Activated effector memory CD4-positive, alpha-beta T cell treated with Interleukin-2 at 50 U/mL for 16 hours (primary cell): ENCODE measurements around the gene DENND1A.

ENCODE experiments used
- DNase-seq: peaks from one replicate; pipeline ENCODE4 v3.0.0-alpha.2; 2020

Gene DENND1A

GRCh38 chr9:123376218-123377071 is 553.5 kb downstream of the DENND1A start:
- no peak for DNase-seq

GRCh38 chr9:123375469-123376132 is 554.3 kb downstream of the DENND1A start:
- no peak for DNase-seq

- no peak for DNase-seq
Measured at GRCh38 chr9:123373946-123374345, 556.0 kb downstream of the DENND1A start.

GRCh38 chr9:123373447-123373923 is 556.4 kb downstream of the DENND1A start:
- no peak for DNase-seq

GRCh38 chr9:123372766-123373446 is 557.0 kb downstream of the DENND1A start:
- DNase-seq, result no peak

- no peak for DNase-seq
Measured at GRCh38 chr9:123371805-123372590, 557.9 kb downstream of the DENND1A start.

- DNase-seq, result no peak
Measured at GRCh38 chr9:123371228-123371584, 558.7 kb downstream of the DENND1A start.

- no peak for DNase-seq
Measured at GRCh38 chr9:123370526-123371227, 559.2 kb downstream of the DENND1A start.

- DNase-seq, result no peak
Measured at GRCh38 chr9:123370108-123370507, 559.8 kb downstream of the DENND1A start.

- DNase-seq, result no peak
Measured at GRCh38 chr9:123369296-123369695, 560.6 kb downstream of the DENND1A start.

GRCh38 chr9:123368536-123369153 is 561.3 kb downstream of the DENND1A start:
- DNase-seq, result no peak

GRCh38 chr9:123368023-123368422 is 561.9 kb downstream of the DENND1A start:
- no peak for DNase-seq

- no peak for DNase-seq
Measured at GRCh38 chr9:123365881-123366528, 563.9 kb downstream of the DENND1A start.

GRCh38 chr9:123365287-123365880 is 564.5 kb downstream of the DENND1A start:
- no peak for DNase-seq

- no peak for DNase-seq
Measured at GRCh38 chr9:123364241-123364824, 565.6 kb downstream of the DENND1A start.

GRCh38 chr9:123362856-123363255 is 567.1 kb downstream of the DENND1A start:
- DNase-seq, result no peak

GRCh38 chr9:123361731-123362510 is 568.0 kb downstream of the DENND1A start:
- no peak for DNase-seq

- DNase-seq, result no peak
Measured at GRCh38 chr9:123361086-123361730, 568.7 kb downstream of the DENND1A start.
